ENCODE results near the gene URGCP. TPM values are rescaled to one million over a fixed set of nuclear protein-coding genes. Genes with fewer than 3 reads are reported as not detected.
A peak's percentile ranks its signal among the peaks of the same experiment; 100 is the strongest.

Gene URGCP
- total RNA-seq, 1 donor = 38.9 TPM

DNA sequence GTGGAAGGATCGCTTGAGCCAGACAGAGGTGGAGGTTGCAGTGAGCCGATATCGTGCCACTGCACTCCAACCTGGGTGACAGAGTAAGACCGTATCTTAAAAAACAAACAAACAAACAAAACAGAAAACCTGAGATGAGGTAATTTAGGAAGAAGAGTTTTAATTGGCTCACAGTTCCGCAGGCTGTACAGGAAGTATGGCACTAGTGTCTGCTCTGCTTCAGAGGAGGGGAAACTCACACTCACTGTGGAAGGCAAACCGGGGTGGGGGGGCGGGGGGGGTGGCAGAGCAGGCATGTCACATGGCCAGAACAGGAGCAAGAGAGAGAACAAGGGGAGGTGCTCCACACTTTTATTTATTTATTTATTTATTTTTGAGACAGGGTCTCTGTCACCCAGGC is 24.9 kb upstream of the URGCP start:
- TF ChIP-seq CTCF (IDR thresholded peaks at IDR 0.05; ENCODE audit: insufficient read depth, low read depth, low read length) = no peak
- DNase-seq (ENCODE audit: low read depth) = no peak
- H3K4me3 ChIP-seq (ENCODE audit: low read depth, low read length) = no peak overlapping the region

- TF ChIP-seq CTCF (IDR thresholded peaks at IDR 0.05; ENCODE audit: insufficient read depth, low read depth, low read length) = no peak
- DNase-seq (ENCODE audit: low read depth) = no peak
- no peak overlapping the region for H3K4me3 ChIP-seq (ENCODE audit: low read depth, low read length)
Observed at GRCh38 chr7:43929529-43930457, 23.4 kb upstream of the URGCP start.

- DNase-seq (ENCODE audit: low read depth) = no peak
- H3K4me3 ChIP-seq (ENCODE audit: low read depth, low read length) = no peak overlapping the region
- no peak for TF ChIP-seq CTCF (IDR thresholded peaks at IDR 0.05; ENCODE audit: insufficient read depth, low read depth, low read length)
Observed at GRCh38 chr7:43927810-43928209, 21.4 kb upstream of the URGCP start.

GRCh38 chr7:43926798-43927123 is 20.4 kb upstream of the URGCP start:
- TF ChIP-seq CTCF (IDR thresholded peaks at IDR 0.05; ENCODE audit: insufficient read depth, low read depth, low read length) = no peak
- H3K4me3 ChIP-seq (ENCODE audit: low read depth, low read length) = peak overlapping the region; percentile 70
- no peak for DNase-seq (ENCODE audit: low read depth)

DNA sequence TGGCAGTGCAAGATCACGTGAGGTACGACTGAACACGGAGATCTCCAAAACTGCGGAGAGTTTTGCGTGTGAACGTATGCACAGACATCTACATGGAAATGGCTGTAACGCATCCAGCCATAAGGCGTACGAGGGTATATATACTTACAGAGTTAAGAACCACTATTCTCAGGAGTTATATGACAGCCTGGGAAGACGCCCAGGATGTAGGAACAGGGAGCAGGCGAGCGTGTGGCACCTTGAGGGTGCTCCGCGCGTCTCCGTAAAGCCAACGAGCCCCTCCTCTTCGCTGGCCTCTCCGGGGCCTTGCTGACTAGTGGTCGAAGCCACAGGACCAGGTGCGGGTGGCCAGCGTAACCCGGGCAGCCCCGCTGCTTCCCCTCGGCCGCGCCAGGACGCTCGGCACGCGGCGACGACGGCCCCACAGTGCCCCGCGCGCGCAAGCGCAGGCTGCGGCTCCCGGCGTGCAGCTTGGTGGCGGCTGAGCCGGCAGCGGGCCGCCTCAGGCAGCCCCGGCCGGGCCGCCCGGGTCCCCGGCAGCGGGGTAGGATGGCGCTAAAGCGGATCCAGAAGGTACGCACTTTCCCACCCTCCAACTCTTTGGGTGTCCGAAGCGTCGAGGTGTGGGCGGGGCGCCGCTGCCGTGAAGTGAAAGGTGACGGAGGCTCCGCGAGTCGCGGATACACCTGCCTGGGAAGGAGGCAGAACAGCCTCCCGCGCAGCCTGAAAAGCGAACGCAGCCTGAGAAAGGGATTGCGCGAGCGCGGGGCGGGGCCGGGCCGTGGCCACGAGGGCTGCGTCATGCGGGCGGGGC is 19.8 kb upstream of the URGCP start, which contains the start of gene UBE2D4:
Gene UBE2D4, plus strand, starts transcription at position 453 of the 814 bp plus-strand sequence. Its CDS starts 97 bp downstream, at position 550.
- H3K4me3 ChIP-seq (ENCODE audit: low read depth, low read length) = peak within 1 kb of the TSS; percentile 70
- peak; percentile 71 for DNase-seq (ENCODE audit: low read depth)
- TF ChIP-seq CTCF (IDR thresholded peaks at IDR 0.05; ENCODE audit: insufficient read depth, low read depth, low read length) = no peak

- no peak for TF ChIP-seq CTCF (IDR thresholded peaks at IDR 0.05; ENCODE audit: insufficient read depth, low read depth, low read length)
- H3K4me3 ChIP-seq (ENCODE audit: low read depth, low read length) = no peak overlapping the region
- no peak for DNase-seq (ENCODE audit: low read depth)
Observed at GRCh38 chr7:43922726-43923125, 16.3 kb upstream of the URGCP start.
